Prostate gland (tissue), 2 donors: ENCODE results near the gene SLC13A2. TPM values are rescaled to one million over a fixed set of nuclear protein-coding genes. Genes with fewer than 3 reads are reported as not detected.
"Not testable (repeated sequence)": the region's sequence is repeated elsewhere in the genome, so short reads cannot be mapped to it uniquely, and the experiment has no call there.

Experiments
- DNase-seq: peaks from one replicate; pipeline ENCODE4 v3.0.0-alpha.2; 2019; ENCODE audit warnings: low spot score
- H3K27ac ChIP-seq, 2 donors: fragments of 200-600 bp; sonication (generic); 2 replicates each; pipeline ENCODE4 v1.5.1; 2017 to 2019
- H3K27me3 ChIP-seq: fragments of 200-600 bp; sonication (generic); replicated peaks from 2 replicates; pipeline ENCODE4 v1.5.1; 2019; ENCODE audit not compliant: insufficient read depth
- H3K36me3 ChIP-seq, 2 donors: fragments of 200-600 bp; sonication (generic); 1 replicate in 1 of 2; 2 replicates in 1 of 2; pipeline versions ENCODE4 v1.5.1 to v1.8.1; 2017 to 2019
- H3K4me1 ChIP-seq: fragments of 200-600 bp; sonication (generic); replicated peaks from 2 replicates; pipeline ENCODE4 v1.5.1; 2019
- H3K4me3 ChIP-seq, 2 donors: fragments of 200-600 bp; sonication (generic); 2 replicates each; pipeline ENCODE4 v1.5.1; 2017 to 2019
- H3K9me3 ChIP-seq: fragments of 200-600 bp; sonication (generic); 2 replicates; pipeline ENCODE4 v1.5.1; 2017
- CTCF ChIP-seq, 4 experiments: fragments of 200-600 bp in 2 of 4; fragments of 450-650 bp in 2 of 4; sonication (generic) in 2 of 4; IDR thresholded peaks; 1 replicate in 3 of 4; 2 replicates in 1 of 4; pipeline ENCODE4 v1.5.1; 2016 to 2019; ENCODE audit warnings: antibody characterized with exemption in 4 of 4, mild to moderate bottlenecking in 2 of 4, moderate library complexity in 2 of 4
- POLR2A ChIP-seq: fragments of 450-650 bp; IDR thresholded peaks from one replicate; pipeline ENCODE4 v1.6.1; 2016; ENCODE audit warnings: antibody characterized with exemption, mild to moderate bottlenecking
- POLR2AphosphoS5 ChIP-seq: sonication (generic); formaldehyde crosslinking; IDR thresholded peaks from one replicate; pipeline ENCODE4 v1.6.1; 2017; ENCODE audit warnings: antibody characterized with exemption
- WGBS: methylation state at CpG from one replicate; pipeline ENCODE4 v1.1.5; 2018; 5-methylcytosine and 5-hydroxymethylcytosine counted together
- intact Hi-C: fragments of 100-400 bp; cut with DNase I; formaldehyde crosslinking; loops from one replicate; pipeline ENCODE4 v1.14.2; 2022
- total RNA-seq, 2 donors: library from RNA; depleted of rRNA; stranded (reverse); fragments of >200 nt; gene quantifications; one replicate each; pipeline ENCODE4 v1.1.0, GENCODE V29; 2016

SLC13A2 gene
- total RNA-seq, 2 donors from 2014 or later = 0.09 to 0.68 TPM

GRCh38 chr17:28449859-28450258 lies 23.6 kb upstream of the SLC13A2 start:
- no peaks in the 10 kb centered on the region for H3K36me3 ChIP-seq
- no peak for DNase-seq
- H3K27me3 ChIP-seq = no peaks in the 10 kb centered on the region
- WGBS = 97% methylated on average over 1 of the region's 1 CpG
- no peaks in the 10 kb centered on the region for H3K4me1 ChIP-seq
- intact Hi-C loops = no loop called here
- H3K9me3 ChIP-seq = no peaks in the 10 kb centered on the region
- H3K4me3 ChIP-seq = no peak overlapping the region
- TF ChIP-seq POLR2AphosphoS5 = no peak
- no peak for TF ChIP-seq CTCF (IDR thresholded peaks at IDR 0.05)
- no peak for TF ChIP-seq POLR2A
- no peak overlapping the region for H3K27ac ChIP-seq

GRCh38 chr17:28457890-28458289 lies 15.6 kb upstream of the SLC13A2 start:
- H3K27me3 ChIP-seq = no peaks in the 10 kb centered on the region
- no peaks in the 10 kb centered on the region for H3K36me3 ChIP-seq
- DNase-seq = no peak
- intact Hi-C loops = no loop called here
- no peaks in the 10 kb centered on the region for H3K4me1 ChIP-seq
- H3K27ac ChIP-seq = no peak overlapping the region
- TF ChIP-seq POLR2A = no peak
- no peak for TF ChIP-seq POLR2AphosphoS5
- no peak for TF ChIP-seq CTCF (IDR thresholded peaks at IDR 0.05)
- no peaks in the 10 kb centered on the region for H3K9me3 ChIP-seq
- WGBS = 86% methylated on average over 6 of the region's 6 CpGs
- H3K4me3 ChIP-seq = no peak overlapping the region

- 96% methylated on average over 12 of the region's 32 CpGs for WGBS
- H3K27me3 ChIP-seq, H3K36me3 ChIP-seq, intact Hi-C loops, DNase-seq, H3K4me1 ChIP-seq, H3K27ac ChIP-seq, H3K4me3 ChIP-seq, H3K9me3 ChIP-seq: not testable (repeated sequence)
Observed at GRCh38 chr17:28458881-28459280, 14.6 kb upstream of the SLC13A2 start.

GRCh38 chr17:28460901-28461300 lies 12.5 kb upstream of the SLC13A2 start:
- intact Hi-C loops = no loop called here
- Histone ChIP-seq H3K4me1 (no peaks in the 10 kb centered on the region), H3K27ac (no peak overlapping the region), H3K9me3 (no peaks in the 10 kb centered on the region), H3K36me3 (no peaks in the 10 kb centered on the region), H3K4me3 (no peak overlapping the region), H3K27me3 (no peaks in the 10 kb centered on the region)
- no peak for DNase-seq
- WGBS = 75% methylated on average over 10 of the region's 10 CpGs
- TF ChIP-seq POLR2AphosphoS5 (no peak), POLR2A (no peak), CTCF (IDR thresholded peaks at IDR 0.05) (no peak)

- Histone ChIP-seq H3K9me3 (no peaks in the 10 kb centered on the region), H3K27ac (no peak overlapping the region), H3K4me1 (no peaks in the 10 kb centered on the region), H3K27me3 (no peaks in the 10 kb centered on the region), H3K36me3 (no peaks in the 10 kb centered on the region), H3K4me3 (no peak overlapping the region)
- intact Hi-C loops = no loop called here
- WGBS = 70% methylated on average over 9 of the region's 9 CpGs
- no peak for DNase-seq
- TF ChIP-seq POLR2AphosphoS5 (no peak), CTCF (IDR thresholded peaks at IDR 0.05) (no peak), POLR2A (no peak)
Observed at GRCh38 chr17:28466001-28466400, 7.4 kb upstream of the SLC13A2 start.
